Lower leg skin (tissue), 3 donors: ENCODE results near the gene NKD1.

Source experiments
- CTCF ChIP-seq, 3 donors: fragments of 450-650 bp; IDR thresholded peaks; one replicate each; pipeline ENCODE4 v1.5.1; 2016; ENCODE audit warnings: antibody characterized with exemption in 3 of 3, mild to moderate bottlenecking in 3 of 3, moderate library complexity in 2 of 3
- POLR2A ChIP-seq, 2 donors: fragments of 450-650 bp; IDR thresholded peaks; one replicate each; pipeline ENCODE4 v1.6.1; 2016 to 2017; ENCODE audit warnings: antibody characterized with exemption in 2 of 2, mild to moderate bottlenecking in 1 of 2, moderate library complexity in 1 of 2

GRCh38 chr16:50677351-50677750 is 129.2 kb downstream of the NKD1 start:
- no peak for TF ChIP-seq CTCF (IDR thresholded peaks at IDR 0.05)
- TF ChIP-seq POLR2A (IDR thresholded peaks at IDR 0.05) = no peak
